RPMI8226 (cell line): Measurements from ENCODE around the gene LPP.

ENCODE experiments used
- DNase-seq: peaks from one replicate; pipeline ENCODE4 v3.0.0-alpha.2; 2015

Gene LPP

GRCh38 chr3:188914552-188914951, 760.6 kb downstream of the LPP start:
- no peak for DNase-seq

DNA sequence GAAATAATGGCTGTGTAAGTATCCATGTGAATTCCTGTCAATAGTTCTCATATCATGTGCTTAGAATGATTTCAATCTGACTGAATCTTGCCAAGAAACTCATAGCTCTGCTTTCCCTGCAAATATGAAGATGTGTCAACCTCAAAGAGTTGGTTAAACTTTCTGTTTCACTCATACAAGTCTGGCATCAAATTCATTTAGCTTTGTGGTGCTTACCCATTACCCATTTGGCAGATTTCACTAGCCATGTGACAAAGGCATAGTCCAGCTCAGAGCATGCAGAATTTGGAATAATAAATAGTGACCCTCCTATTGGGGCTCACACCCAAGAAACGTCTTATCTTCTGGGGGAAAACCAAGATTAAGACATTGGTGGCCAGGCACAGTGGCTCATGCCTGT, 761.2 kb downstream of the LPP start:
- DNase-seq = no peak

DNA sequence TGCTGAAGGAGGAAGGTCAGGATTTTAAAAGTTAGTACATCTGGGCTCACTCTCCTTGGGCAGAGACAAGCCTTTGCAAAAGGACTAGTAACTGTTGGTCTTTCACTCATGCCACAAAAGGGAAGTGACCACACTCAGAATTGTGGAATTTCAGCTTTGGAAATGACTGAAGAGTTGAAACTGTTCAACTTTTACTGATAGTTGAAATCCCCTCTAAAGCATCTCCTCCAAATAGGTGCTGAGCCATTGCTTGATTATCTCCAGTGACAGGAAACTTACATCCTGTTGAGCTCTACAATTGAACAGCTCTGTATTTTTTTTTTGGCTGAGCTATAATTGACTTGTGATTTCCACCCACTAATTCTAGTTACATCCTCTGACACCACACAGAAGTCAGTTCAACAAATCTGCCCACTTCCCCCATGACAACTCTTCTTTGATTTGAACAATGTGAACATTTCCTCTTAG, 763.0 kb downstream of the LPP start:
- DNase-seq = no peak

- DNase-seq = no peak
These were observed 764.1 kb downstream of the LPP start for GRCh38 chr3:188918093-188918492.

DNA sequence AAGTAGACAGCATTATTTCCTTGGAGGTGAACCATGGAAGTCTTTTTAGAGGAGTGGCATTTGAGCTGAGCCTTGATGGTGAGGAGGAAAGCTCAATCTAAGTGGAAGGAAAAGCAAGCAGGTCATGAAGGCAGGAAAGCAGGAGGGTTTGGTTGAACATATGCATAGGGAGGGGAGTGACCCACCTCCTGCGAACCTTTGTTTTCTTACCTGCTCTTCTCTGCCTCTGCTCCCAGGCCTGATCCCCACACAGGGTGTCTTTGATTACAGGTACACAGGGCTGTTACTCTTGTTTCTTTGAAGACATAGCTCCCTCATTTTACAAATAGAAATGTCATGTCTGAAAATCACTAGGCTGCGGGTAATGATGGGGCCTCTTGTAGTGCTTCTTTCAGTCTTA, 769.7 kb downstream of the LPP start:
- no peak for DNase-seq

DNA sequence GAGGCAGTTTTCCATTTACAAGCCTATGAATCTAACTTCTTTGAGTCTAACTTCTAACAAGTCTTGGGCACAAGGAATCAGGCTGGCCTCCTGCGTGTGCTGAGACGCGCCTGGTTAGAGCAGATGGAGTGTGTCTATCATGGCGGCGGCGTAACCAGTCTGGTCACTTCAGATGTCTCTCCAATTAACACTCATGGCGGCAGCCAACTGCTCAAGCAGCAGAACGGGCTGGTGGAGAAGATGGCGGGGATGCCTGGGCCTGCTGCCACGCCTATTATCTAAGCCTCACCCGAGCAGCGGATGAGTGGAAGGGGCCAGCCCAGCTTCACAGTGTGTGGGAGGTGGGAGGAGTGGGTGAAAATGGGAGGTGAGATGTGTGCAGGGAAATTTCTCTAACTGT, 771.4 kb downstream of the LPP start:
- DNase-seq = no peak

DNA sequence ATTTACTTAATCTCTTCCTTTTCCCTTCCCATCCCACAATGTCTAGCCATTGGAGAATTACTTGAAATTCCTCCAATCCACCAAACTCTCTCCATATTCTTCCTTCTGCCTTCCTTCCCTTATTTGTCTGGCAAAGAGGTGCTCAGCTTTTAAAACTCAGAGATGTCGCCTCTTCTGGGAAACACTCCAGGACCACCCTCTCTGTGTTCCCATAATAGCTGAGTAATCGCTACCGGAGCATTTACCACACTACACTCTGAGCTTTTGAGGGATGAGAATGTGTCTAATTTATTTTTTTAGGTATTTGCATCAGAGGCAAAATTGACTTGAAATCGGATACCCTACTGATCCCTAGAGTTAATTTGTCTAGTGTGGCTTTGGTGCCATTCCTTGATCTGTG, 772.2 kb downstream of the LPP start:
- DNase-seq = no peak

- no peak for DNase-seq
These were observed 773.0 kb downstream of the LPP start for GRCh38 chr3:188926741-188927511.

- no peak for DNase-seq
These were observed 774.0 kb downstream of the LPP start for GRCh38 chr3:188927971-188928370.

DNA sequence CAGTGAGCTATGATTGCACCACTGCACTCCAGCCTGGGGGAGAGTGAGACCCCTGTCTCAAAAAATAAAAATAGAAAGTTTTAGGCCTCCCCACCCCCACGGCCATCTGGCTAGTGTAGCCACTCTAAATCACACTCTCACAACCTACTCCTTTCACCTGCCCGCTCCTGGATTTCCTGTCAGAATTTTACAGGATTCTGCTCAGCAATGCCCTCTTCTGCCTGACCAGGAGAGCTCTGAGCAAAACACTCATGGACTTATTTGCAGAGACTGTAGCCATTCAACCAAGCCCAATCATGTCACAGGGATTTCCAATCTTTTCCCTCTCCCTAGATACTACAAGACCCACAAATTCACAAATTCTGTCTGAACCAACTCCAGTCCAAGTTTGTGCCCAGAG, 775.2 kb downstream of the LPP start:
- no peak for DNase-seq

DNA sequence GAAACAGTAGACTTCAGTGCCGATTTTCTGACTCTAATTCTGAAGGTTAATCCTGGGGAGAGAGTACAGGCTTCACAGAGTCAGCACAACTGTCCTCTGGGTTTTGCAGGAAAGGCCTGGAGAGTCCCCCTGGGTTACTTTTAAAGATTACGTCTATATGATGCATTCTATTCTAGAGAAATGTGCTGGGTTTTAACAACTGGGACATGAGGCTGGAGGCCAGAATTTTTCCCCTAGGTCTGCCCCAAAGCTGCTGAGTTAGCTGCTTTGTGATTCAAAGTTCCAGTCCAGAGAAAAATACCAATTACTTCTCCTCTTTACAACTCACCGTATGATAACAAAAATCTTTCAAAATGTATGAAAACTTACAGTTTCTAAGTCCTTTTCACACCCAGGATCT, 777.1 kb downstream of the LPP start:
- DNase-seq = no peak

DNA sequence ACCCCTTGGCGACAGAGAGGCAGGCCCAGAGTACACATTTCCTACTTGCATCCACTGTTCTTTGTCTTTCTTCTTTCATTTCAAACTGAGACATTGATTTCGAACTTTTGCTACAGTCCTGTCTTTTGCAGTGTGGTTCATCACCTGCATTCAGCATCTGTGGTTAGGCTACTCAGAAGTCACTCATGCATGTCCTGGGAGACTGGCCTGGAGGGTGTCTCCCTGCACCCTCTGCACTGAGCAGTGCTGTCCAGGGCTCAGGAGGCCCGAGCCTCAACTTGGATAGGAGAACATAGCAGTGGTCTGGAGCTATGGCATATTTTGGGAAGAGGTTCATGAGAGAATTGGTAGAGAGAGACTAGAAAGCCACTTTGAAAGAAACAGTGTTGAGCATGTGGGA, 777.6 kb downstream of the LPP start:
- DNase-seq = no peak

- no peak for DNase-seq
These were observed 781.0 kb downstream of the LPP start for GRCh38 chr3:188934989-188935388.

DNA sequence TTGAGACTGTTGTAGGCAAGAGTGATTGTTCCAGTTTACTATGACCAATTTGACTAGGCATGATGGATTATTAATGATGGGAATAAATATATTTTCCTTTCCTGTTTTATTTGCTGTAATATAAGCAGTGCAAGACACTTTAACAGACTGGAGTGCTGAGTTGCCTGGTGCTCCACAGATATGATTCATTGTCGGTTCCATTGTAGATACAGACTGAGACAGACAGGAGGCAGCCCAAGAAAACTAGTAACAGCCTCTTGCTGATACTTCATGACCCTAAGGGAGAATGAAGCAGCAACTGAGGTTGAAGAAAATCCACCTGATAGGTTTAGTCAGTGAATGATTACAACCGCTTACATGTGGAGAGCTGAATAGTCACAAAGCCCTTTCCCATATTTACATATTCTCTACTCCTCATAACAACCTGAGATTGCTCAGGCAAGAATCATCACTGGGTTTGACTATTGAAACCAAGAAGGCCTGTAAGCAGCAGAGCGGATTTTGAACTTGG, 782.7 kb downstream of the LPP start:
- no peak for DNase-seq

DNA sequence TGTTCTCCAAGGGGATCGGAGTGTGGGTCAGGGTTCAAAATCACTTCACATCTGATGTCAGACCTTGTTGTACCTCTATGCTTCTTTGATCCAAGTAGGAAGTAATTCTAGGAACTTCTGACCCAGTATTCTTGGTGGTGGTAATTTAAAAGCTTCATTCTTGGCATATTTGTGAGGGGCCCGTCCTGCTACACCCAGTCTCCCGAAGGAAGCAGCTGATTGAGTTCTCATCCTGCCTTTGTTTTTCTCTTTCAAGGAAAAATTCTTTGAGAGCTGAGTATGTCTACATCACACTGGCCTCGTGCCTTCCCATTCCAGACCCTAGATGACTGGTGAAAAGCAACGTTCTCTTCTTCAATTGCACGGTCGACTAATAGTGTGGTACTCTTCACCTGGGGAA, 783.4 kb downstream of the LPP start:
- DNase-seq = no peak

DNA sequence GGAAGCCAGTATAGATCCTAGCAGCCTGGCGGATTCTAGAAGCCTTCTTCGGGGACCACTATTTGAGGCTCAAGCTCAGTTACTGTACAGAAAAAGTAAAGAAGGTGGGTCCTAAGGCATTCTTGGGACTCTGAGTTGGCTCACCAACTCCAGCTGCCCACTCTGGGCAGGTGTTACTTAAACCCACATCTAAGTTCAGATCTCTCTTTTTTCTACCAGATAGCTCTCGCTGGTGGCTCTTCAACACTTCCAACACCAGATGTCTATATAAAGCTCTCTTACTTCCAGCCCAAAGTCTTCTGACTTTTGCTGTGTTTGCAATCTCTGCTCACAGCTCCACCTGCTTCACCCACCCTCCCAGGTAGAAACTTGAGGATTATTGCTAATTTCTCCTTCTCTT, 785.0 kb downstream of the LPP start:
- DNase-seq = no peak

DNA sequence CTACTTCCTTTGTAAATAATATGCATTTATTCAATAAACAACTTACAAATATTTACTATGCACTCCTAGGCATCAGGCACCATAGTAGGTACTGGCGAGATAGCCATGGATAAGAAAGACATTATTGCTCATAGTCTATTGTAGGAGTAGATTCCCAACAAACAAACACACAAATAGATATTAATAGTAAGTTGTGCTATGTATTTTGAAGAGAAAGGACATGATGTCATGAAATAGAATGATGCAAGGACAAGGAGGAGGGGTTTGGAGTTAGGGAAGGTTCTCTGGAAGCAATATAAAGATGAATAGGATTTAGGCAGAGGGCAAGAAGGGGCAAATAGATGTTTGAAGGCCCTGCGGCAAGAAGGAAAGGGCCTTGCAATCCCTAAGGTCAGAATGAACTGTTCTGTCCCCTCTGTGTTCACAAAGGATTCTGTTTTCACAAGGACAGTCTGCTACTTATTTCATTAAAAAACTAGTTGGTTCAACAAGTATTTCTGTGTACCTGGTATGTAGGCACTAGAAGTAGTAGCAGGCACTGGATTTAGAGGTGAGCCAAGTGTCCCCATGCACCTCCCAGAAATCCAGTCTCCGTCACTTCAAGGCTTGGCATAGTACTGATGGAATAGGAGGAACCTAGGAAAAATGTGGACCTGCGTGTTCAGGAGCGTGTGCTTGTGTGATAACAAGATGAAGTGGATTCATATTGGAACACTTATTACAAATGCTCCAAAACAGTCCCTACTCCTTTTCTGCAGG, 786.0 kb downstream of the LPP start:
- no peak for DNase-seq
